Mesothelial cell of epicardium (in vitro differentiated cells): Measurements from ENCODE around the gene PARD3B. TPM values are rescaled to one million over a fixed set of nuclear protein-coding genes. Genes with fewer than 3 reads are reported as not detected.

Experiments used
- DNase-seq, 2 experiments: peaks; one replicate each; pipeline ENCODE4 v3.0.0; 2021; ENCODE audit warnings: low spot score in 2 of 2; ENCODE audit not compliant: unreplicated experiment in 2 of 2
- H3K27ac Mint-ChIP-seq: 2 replicates; pipeline ENCODE4 v1.8.0; 2021; ENCODE audit warnings: mixed read lengths
- H3K27me3 Mint-ChIP-seq: 2 replicates; pipeline ENCODE4 v1.8.0; 2021; ENCODE audit warnings: low read depth, mixed read lengths
- H3K36me3 Mint-ChIP-seq: 2 replicates; pipeline ENCODE4 v1.8.0; 2021; ENCODE audit warnings: mixed read lengths
- H3K4me1 Mint-ChIP-seq: 2 replicates; pipeline ENCODE4 v1.8.0; 2021; ENCODE audit warnings: mixed read lengths
- H3K4me3 Mint-ChIP-seq: 2 replicates; pipeline ENCODE4 v1.8.0; 2021; ENCODE audit warnings: mild to moderate bottlenecking, moderate library complexity, mixed read lengths
- H3K9me3 Mint-ChIP-seq: 2 replicates; pipeline ENCODE4 v1.8.0; 2021; ENCODE audit warnings: mixed read lengths
- total RNA-seq: library from RNA; stranded (reverse); gene quantifications from 3 replicates; pipeline ENCODE4 v1.2.1, GENCODE V29; 2021
- TF ChIP-seq, protein P1 (sequence below): fragments of 200-600 bp; sonication (generic); IDR thresholded peaks from one replicate; pipeline ENCODE4 v1.5.0; 2021; ENCODE audit warnings: antibody characterized with exemption; ENCODE audit not compliant: unreplicated experiment

Gene PARD3B
- total RNA-seq, 1 donor from 2014 or later: 23.4 TPM

DNA sequence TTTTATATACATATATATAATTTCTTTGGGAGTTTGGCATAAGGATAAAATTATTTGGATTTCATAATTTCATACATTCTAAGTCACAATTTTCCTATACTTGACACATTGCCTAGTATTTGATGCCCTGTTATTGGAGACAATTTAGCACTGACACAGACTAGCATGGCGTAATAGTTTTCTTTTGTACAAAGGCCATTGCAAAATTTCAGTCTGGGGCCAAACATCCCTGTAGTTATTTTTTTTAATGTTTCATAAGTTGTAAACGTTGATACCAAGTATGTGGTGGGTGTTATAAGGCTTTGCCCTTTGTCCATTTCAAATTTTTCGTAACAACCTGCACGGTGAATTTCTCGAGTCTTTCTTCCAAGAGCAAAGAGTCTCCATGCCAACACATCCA lies 1041.4 kb downstream of the PARD3B start:
- Mint-ChIP-seq H3K27ac (no peak overlapping the region), H3K4me1 (peaks cover 12% of the 10 kb centered on the region), H3K9me3 (no peaks in the 10 kb centered on the region), H3K4me3 (no peak overlapping the region), H3K36me3 (no peaks in the 10 kb centered on the region), H3K27me3 (no peaks in the 10 kb centered on the region)
- TF ChIP-seq, protein P1, sequence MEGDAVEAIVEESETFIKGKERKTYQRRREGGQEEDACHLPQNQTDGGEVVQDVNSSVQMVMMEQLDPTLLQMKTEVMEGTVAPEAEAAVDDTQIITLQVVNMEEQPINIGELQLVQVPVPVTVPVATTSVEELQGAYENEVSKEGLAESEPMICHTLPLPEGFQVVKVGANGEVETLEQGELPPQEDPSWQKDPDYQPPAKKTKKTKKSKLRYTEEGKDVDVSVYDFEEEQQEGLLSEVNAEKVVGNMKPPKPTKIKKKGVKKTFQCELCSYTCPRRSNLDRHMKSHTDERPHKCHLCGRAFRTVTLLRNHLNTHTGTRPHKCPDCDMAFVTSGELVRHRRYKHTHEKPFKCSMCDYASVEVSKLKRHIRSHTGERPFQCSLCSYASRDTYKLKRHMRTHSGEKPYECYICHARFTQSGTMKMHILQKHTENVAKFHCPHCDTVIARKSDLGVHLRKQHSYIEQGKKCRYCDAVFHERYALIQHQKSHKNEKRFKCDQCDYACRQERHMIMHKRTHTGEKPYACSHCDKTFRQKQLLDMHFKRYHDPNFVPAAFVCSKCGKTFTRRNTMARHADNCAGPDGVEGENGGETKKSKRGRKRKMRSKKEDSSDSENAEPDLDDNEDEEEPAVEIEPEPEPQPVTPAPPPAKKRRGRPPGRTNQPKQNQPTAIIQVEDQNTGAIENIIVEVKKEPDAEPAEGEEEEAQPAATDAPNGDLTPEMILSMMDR: no peak
- DNase-seq: no peak

DNA sequence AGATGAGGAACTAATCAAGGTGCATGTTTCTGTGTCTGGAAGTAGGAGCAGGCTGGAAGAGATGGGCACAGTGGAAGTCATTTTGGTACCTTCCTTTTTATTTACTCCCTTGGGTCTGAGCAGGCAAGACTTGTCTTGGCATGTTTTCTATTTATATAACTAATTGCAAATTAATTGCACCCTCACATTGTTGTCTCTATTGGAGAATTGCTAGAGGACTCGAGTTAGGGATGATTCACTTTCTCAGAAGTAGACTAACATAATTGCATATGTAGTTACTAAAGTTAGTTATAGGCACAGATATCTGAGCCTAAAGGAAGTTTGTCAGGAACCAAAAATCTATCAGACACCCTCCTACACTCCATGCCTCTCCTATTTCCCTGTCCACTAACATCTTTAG lies 1044.2 kb downstream of the PARD3B start:
- TF ChIP-seq, protein P1: no peak
- Mint-ChIP-seq H3K4me3 (no peak overlapping the region), H3K36me3 (no peaks in the 10 kb centered on the region), H3K9me3 (no peaks in the 10 kb centered on the region), H3K4me1 (peaks cover 12% of the 10 kb centered on the region), H3K27me3 (no peaks in the 10 kb centered on the region), H3K27ac (no peak overlapping the region)
- no peak for DNase-seq

DNA sequence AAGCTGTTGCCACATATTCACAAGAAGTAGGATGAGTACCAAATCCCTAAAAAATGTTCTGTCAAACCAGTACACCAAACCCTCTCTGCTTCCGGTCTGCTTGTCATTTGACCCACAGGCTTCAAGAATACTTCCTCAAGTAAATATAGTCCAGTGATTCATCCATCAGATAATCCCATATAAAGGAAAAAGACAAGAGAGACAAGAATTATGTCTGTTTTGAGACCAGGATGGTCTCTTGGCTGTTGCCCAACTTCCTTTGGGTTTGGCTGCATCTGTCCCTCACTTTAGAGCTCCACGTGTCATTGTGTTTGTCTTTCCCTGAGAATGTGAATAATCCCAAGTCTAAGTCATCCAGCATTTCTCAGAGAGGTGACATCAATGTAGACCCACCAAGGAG lies 1045.5 kb downstream of the PARD3B start:
- Mint-ChIP-seq H3K27me3 (no peaks in the 10 kb centered on the region), H3K9me3 (no peaks in the 10 kb centered on the region), H3K4me1 (peaks cover 4% of the 10 kb centered on the region), H3K27ac (no peak overlapping the region), H3K4me3 (no peak overlapping the region), H3K36me3 (no peaks in the 10 kb centered on the region)
- TF ChIP-seq, protein P1: no peak
- DNase-seq: no peak

DNA sequence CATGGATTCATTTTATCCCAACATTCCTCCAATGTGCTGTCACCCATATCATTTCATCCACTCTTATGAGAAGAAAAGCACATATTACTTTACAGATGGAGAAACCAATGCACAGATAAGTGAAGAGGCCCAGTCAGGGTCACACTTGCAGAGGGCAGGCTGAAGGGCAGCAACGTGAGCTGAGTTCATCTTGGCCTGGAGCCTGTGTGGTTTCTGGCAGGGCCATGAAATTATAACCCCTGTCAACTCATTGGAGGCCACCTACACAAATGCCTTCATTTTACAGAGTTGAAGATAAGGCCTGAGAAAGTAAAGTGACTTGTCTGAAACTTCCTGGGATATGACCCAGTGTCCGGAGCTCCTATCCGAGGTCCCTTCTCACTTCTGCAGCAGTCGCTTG lies 1048.6 kb downstream of the PARD3B start:
- TF ChIP-seq, protein P1: no peak
- DNase-seq: no peak
- Mint-ChIP-seq H3K27me3 (no peaks in the 10 kb centered on the region), H3K27ac (no peak overlapping the region), H3K4me1 (no peaks in the 10 kb centered on the region), H3K9me3 (peaks cover 10% of the 10 kb centered on the region), H3K4me3 (no peak overlapping the region), H3K36me3 (no peaks in the 10 kb centered on the region)

DNA sequence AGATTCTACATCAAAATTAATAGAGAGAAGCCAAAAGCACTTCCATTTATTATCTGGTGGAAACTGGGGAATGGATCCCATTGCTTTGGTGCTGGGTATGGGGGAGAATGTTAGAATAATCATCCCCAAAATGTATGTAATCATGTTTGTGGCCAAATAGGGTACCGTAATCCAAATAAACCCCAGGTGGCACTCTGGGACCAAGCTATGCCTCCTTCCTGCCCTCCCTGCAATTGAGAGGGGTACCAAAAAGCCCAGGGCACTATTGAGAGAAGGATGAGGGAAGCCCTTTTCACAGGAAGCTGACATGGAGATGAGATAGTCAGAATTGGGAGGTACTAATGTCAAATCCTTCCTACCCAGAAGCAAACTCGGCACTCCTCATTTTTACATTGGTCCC lies 1051.3 kb downstream of the PARD3B start:
- Mint-ChIP-seq H3K4me3 (no peak overlapping the region), H3K9me3 (peaks cover 28% of the 10 kb centered on the region), H3K4me1 (no peaks in the 10 kb centered on the region), H3K27ac (no peak overlapping the region), H3K36me3 (no peaks in the 10 kb centered on the region), H3K27me3 (no peaks in the 10 kb centered on the region)
- TF ChIP-seq, protein P1: no peak
- DNase-seq: no peak
